ENCODE measurements around the gene EGLN2.
"Not testable (repeated sequence)": the region's sequence is repeated elsewhere in the genome, so short reads cannot be mapped to it uniquely, and the experiment has no call there.

EGLN2 gene

GRCh38 chr19:40850277-40850676 lies 51.3 kb downstream of the EGLN2 start, which contains the start of gene CYP2A6:
CYP2A6 (minus strand) TSS chr19:40850447; CDS start chr19:40850426, 21 bp downstream.
- not testable (repeated sequence) for DNase-seq

DNA sequence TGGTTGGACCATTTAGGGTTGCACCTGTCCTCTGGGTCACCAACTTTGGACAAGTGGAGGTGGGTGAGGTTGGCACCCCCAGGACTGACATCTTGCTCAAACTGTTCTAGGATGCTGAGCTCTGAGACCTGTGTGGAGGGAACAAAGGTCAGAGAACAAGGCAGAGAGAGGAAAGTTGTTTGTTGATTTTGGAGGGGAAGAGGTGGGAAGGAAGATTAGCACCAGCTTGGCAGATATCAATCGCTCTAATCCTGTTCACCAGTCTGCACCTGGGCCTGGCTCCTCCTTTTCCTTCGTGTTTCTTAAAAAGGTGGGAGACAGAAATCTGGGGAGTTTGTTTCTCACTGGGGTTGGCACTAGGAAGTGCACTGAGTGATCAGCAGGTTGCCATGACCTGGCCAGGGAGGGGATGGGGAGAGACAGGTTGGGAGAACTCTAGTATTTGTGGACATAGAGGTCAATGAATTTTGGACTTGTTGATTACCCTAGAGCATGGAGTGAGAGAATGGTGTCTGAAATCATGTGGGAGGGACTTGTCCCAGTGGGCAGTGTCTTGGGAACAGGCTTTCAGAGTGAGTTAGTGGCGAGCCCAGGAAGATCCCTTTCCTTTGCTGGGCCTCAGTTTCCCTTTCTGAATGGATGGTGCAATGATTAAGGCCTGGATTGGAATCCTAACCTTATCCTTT lies 53.6 kb downstream of the EGLN2 start:
- not testable (repeated sequence) for DNase-seq

Measured in CD4-positive, alpha-beta T cell treated with Interleukin-4 for 4 hours (primary cell).